ENCODE results near the gene DUSP16. TPM values are rescaled to one million over a fixed set of nuclear protein-coding genes. Genes with fewer than 3 reads are reported as not detected.
"Not testable (repeated sequence)": the region's sequence is repeated elsewhere in the genome, so short reads cannot be mapped to it uniquely, and the experiment has no call there.

Gene DUSP16
- total RNA-seq, 2 experiments from 2014 or later = 37.1 to 39.4 TPM

DNA sequence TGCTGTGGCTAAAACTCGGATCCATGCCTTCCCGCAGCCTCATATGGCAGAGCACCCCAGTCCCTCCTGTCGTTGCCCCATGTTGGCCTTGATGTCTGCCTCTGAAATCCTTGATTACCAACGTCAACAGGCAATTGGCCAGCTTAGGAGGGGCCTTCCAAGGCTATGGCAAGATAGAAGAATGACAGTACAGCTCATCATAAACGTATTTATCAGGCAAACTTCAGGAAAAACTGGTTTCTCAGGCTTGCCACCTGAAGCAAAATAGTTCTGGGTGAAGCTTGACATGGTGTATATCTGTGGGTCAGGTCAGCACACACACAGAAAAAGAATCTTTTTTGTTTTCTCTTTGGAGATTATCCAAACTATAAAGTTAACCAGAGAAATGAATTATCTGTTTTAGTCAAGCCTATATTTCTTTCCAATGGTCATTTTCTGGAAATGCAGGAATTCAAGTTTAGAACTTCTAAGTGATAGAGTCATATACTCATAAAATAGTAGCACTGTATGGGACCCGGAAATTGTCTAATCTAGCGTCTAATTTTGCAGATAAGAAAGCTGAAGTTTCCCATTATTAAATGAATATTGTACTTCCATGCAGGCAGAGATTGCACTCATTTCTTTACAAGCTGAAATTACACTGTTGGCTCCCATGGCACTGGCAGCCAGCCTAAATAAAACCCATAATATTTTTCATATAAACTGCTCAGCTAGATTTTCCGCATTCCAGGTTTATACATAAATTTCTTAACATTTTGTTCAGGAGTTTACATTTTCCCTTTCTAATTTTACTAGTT is 24.4 kb upstream of the DUSP16 start:
- POLR2A ChIA-PET = no interaction called here
- CTCF ChIA-PET = interaction anchor here (1.3 kb wide), 1 partner anchor 82 kb away, joined by 3 read pairs; no protein-coding TSS in a partner anchor

DNA sequence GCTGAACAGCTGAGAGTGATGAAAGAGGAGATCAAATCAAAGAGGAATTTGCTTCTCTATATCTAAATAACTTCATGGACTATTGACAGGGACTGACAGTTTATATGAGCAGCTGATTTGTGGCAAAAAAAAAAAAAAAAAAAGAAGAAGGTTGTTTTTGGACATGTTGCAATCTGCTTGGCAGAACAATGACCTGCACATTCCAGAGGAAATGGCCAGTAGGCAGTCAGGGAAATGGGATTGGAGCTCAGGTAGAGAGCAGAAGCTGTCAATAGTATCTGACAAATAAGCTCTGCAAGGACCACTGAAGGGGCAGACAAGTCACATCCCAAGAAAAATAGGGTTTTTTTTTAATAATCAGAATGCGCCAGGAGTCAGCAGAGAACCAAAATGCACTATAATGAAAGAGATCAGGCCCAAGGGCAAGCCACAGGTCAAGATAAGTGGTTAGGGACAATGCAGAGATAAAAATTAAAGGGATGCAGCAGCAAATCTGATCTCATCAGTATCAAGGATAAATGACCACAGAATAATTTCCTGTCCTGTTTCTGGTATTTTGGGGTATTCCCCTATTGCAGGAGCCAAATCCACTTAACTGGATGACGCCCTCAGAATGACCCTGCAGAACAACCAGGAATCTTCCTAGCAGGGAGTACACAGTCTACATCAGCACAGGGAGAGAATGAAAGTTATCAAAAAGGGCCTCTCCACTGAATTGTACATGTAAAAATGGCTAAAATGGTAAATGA is 22.6 kb upstream of the DUSP16 start:
- ChIA-PET CTCF (interaction anchor here (0.6 kb wide), 1 partner anchor 9 kb away, joined by 3 read pairs; no protein-coding TSS in a partner anchor), POLR2A (no interaction called here)

DNA sequence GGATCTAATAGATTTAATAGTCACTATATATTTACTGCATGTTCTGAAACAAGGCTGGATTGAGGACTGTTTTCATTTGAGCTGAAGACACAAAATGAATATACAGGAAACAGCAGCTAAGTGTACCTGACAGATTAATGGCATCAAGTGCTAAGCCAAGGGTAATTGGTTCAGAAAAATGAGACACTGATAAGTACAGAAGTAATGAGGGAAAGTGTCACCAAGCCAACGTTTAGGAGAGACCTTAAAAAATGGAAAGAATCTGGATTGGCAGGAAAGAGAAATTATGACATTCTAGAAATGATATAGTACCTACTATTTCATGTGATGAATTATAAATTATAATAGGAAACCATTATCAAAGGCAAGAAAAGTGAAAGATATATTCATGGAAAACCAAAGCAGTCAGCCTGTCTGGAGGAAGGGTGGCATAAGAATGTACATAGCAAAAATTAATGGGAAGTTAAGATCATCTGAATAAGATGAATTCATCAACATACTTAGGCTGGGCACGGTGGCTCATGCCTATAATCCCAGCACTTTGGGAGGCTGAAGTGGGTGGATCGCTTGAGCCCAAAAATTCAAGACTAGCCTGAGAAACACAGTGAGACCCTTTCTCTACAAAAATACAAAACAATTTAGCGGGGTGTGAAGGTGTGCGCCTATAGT is 21.0 kb upstream of the DUSP16 start:
- CTCF ChIA-PET = interaction anchor here (0.8 kb wide), 1 partner anchor 141 kb away, joined by 3 read pairs; no protein-coding TSS in a partner anchor
- POLR2A ChIA-PET = interaction anchor here (0.9 kb wide), 1 partner anchor 62 kb away, joined by 3 read pairs; no protein-coding TSS in a partner anchor

DNA sequence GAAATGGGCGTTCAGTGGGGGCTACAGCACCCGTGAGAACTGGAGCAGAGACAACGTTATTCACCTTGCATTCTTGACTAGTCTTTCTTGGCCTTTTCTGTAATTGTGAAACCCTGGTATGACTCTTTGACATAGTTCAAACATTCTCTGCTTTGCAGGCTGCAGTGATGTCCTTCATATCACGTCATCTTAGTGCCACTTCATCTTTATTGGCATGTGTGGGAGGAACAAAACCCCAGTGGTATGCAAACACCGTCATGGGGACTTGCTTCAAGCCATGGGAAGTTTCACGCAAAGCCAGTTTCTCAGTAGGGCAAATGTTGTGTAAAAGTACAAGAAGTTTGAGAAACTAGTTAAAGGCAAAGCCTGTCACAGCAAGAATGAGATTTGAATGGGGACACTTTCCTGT is 20.2 kb upstream of the DUSP16 start:
- POLR2A ChIA-PET = no interaction called here
- CTCF ChIA-PET = no interaction called here

DNA sequence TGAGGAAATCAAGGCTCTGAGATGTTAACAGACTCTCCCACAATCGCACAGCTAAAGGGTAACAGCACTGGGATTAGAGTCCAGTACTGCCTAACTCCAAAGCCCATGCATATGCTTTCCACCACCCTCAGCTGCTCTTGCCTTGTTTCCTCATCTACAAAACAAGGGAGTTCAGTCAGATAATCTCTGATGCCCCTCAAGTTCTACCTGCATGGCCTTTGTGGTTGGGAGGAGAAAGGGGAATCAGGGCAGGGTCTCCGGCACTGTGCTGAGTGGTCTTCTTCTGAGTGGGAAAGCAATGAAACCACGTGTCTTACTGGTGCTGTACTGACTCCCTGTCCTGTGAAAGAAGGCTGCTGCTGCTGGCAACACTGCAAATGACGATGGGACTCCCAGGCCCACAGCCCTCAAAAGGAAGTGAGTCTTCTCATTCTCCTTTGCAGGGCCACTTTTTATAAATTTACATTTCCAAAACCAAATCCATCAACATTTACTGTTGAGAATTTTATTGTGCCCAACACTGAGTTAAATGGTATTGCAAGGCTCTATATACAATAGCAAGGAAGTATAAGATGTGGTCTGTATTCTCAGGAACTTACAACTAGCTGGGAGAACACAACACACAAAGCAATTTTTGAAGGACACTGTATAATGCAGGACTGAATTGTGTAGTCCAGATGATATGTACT is 19.7 kb upstream of the DUSP16 start:
- POLR2A ChIA-PET = no interaction called here

DNA sequence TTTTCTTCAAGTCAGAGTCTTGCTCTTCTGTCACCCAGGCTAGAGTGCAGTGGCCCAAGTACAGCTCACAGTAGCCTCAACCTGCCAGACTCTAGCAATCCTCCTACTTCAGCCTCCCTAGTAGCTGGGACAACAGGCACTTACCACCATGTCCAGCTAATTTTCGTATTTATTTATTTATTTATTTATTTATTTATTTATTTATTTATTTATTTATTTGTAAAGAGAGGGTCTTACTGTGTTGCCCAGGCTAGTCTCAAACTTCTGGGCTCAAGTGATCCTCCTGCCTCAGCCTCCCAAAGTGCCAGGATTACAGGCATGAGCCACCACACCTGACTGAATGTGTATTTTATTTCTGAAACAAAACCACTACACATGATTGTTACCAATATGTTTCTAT is 18.1 kb upstream of the DUSP16 start:
- CTCF ChIA-PET = interaction anchor here (0.9 kb wide), 1 partner anchor 18 kb away, joined by 3 read pairs; the partner anchor contains the start of gene DUSP16
- POLR2A ChIA-PET = interaction anchor here (0.6 kb wide), 1 partner anchor 173 kb away, joined by 3 read pairs; no protein-coding TSS in a partner anchor

More for the DNA sequence above, 19.7 kb upstream of the DUSP16 start:
- CTCF ChIA-PET = no interaction called here

DNA sequence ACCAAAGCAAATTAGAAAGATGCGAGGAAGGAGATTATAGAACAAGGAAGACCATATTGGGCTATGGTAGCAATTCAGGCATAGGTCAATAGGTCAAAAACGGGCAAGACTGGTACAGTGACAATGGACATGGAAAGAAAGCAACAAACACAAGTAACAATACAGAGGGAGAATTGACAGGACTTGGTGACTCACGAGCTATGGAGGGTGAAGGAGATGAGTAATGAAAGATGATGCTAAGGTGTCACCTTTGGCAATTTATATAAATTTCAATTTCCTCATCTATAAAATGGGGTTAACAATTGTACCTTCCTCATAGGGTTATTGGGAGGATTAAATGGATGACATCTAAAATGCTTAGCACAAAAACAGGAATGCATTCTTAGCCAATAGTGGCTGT is 15.1 kb upstream of the DUSP16 start:
- CTCF ChIA-PET = interaction anchor here (0.6 to 1.1 kb wide), 3 partner anchors 13 to 161 kb away, joined by 3 to 6 read pairs (median 3); no protein-coding TSS in a partner anchor
- POLR2A ChIA-PET = no interaction called here

DNA sequence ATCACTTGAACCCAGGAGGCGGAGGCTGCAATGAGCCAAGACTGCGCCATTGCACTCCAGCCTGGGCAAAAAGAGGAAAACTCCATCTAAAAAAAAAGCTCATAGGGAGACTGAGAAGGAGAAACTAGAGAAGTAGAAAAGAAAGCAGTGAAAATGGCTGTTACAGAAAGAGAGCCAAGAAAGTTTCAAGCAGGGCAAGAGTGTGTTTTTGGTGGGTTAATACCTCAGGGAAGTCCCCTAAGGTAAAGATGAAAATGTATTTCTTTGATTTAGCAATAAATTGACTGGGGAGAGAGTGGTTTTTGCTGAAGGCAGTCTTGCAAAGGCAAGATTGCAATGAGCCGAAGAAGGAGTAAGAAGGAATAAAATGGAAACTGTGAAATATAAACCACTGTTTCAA is 10.0 kb upstream of the DUSP16 start:
- ChIA-PET CTCF (interaction anchor here (0.6 to 0.8 kb wide), 3 partner anchors 82 to 190 kb away, joined by 3 to 5 read pairs (median 4); no protein-coding TSS in a partner anchor), POLR2A (no interaction called here)

DNA sequence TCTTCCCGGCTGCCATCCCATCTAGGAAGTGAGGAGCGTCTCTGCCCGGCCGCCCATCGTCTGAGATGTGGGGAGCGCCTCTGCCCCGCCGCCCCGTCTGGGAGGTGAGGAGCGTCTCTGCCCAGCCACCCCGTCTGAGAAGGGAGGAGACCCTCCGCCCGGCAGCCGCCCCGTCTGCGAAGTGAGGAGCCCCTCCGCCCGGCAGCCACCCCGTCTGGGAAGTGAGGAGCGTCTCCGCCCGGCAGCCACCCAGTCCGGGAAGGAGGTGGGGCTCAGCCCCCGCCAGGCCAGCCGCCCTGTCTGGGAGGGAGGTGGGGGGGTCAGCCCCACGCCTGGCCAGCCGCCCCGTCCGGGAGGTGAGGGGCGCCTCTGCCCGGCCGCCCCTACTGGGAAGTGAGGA is 3.3 kb upstream of the DUSP16 start:
- POLR2A ChIA-PET, CTCF ChIA-PET: not testable (repeated sequence)

DNA sequence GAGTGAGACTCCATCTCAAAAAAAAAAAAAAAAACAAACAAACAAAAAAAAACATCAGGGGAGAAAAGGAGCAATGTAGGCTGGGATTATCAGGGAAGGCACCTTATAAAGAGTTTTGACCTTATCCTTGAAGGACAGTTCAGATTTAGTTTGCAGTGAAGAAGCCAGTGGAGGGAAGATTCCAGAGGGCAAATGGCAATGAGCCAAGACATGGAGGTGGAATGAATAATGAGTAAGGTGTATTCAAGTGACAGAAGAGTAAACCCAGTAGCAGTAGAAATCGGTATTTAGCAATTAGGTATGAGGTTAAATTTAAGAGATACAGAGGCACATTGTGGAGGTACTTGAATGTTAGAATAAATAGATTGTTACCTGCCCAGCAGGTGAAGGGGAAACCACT is 2.2 kb upstream of the DUSP16 start:
- CTCF ChIA-PET = interaction anchor here (0.9 to 1.6 kb wide), 4 partner anchors 10 to 163 kb away, joined by 3 to 6 read pairs (median 4); no protein-coding TSS in a partner anchor
- POLR2A ChIA-PET = no interaction called here

DNA sequence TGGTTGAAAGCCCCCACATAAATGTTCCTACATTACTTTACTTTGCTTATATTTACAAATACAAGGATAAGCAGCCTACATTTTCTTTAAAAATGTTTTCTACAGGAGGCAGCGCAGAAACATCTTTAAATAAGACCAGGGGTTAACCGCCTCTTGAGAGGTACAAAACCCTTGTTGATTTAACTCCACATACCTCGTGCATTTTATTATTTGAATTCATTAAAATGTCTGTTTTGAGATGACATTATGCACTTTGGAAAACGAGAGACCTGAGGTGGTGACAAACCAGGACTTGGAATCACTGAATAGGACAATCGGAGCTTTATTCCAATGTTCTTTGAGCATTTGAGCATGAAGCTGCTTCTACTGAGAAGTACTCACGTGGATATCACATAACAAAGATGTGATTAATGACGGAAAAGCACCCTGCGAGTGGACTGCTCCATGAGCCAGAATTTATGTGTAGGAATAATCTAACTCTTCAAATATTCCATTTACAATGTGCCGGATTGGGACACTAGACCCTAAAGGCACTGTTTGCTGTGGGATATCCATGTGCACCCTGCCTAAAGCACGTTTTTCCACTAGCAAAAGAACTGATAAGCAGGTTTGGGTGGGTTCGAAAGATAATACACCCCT is 746 bp upstream of the DUSP16 start:
- POLR2A ChIA-PET = interaction anchor here (0.6 to 1.4 kb wide), 6 partner anchors 87 to 206 kb away, joined by 3 to 9 read pairs (median 4); partner anchors contain the start of gene BORCS5
- CTCF ChIA-PET = interaction anchor here (0.8 to 1.6 kb wide), 6 partner anchors 10 to 185 kb away, joined by 3 to 6 read pairs (median 4); no protein-coding TSS in a partner anchor

DNA sequence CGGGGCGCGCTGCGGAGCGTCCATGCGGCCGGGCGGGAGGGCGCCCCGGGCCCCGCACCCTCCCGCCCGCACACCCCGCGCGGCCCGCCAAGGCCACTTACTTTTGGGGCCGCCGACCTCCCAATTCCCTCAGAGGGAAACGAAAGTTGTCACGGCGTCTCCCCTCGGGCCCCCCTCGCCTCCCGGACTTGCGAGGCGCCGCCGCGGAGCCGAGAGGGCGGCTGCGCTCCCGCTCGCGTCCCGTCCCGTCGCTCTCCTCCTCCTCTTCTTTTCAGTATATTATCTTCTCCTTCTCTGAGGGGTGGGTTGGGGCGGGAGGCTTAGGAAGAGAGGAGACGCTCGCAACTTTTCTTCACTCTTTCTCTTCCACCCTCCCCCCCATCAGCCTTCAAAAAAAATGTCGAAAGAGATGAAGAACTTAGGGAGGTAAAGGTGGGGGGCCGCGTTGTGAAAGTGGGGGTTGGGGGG is 613 bp downstream of the DUSP16 start:
- POLR2A ChIA-PET = interaction anchor here (1.2 to 1.5 kb wide), 3 partner anchors 87 to 205 kb away, joined by 3 to 9 read pairs (median 3); partner anchors contain the start of gene BORCS5
- CTCF ChIA-PET = no interaction called here

DNA sequence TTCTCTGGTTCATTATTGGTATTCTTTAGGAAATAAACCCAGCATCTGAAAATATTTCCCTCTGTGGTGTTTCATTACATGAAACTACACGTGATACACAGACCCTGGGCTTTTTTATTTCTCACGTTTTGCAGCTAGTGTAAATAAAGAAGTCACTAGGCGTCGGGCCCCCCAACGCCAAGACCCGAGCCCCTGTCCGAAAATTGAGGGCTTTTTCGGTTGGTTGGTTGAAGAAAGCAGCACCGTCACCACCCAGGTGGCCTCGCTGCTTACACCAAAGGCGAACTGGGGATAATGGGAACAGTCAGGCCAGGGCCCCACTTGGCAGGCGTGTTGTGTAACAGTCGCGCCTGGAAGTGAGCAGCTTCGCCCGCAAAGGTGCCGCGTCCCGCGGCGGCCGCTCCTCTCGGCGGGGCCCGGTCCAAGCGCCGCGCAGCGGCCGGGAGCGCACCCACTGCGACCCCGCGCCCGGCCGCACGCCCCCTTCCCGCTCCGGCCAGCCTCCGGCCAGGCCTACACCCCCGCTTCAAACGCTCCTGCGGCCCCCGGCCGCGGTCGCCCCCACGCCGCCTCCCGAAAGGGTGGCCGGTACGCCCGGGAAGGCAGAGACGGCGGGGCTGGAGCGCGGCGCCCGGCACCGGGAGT is 1.2 kb downstream of the DUSP16 start:
- CTCF ChIA-PET = no interaction called here

DNA sequence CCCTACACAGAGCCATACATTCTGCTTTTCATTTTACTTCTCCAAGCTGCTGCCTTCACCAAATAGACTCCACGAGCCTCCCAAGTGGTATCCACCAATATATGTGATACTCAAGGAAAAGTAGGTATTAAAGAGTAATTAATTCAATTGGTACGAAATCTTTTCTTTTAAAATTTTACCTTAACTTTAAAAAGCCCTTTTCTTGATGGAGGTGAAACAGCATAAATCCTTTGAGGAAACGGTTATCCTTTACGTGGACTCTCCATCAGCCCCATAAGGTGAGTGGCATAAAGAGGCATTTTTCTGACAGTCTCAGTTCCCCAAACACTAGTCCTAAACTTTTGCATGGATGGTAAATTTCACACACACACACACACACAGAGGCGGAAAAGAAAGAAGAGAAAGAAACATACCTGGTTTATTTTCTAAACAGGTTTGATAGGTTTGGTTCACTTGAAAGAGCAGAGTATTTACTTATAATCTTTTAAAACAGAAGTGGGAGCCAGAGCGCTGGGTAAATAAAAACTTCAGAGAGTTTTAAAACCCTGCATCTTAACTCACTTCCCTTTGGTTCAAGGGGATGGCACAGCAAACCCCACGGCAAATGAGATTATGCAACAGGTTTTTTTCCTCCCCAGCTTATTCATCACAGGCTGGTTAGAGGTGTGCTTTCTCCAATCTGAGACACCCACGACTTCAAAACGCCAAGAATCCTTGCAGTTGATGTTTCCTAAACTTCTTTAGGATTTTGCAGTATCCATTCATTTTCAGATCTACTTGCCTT is 1.9 kb downstream of the DUSP16 start:
- ChIA-PET POLR2A (interaction anchor here (0.5 to 1.5 kb wide), 4 partner anchors 13 to 155 kb away, joined by 3 to 6 read pairs (median 3); no protein-coding TSS in a partner anchor), CTCF (no interaction called here)

More for the DNA sequence above, 1.2 kb downstream of the DUSP16 start:
- POLR2A ChIA-PET = interaction anchor here (0.6 to 1.5 kb wide), 3 partner anchors 14 to 154 kb away, joined by 3 to 6 read pairs (median 3); no protein-coding TSS in a partner anchor

DNA sequence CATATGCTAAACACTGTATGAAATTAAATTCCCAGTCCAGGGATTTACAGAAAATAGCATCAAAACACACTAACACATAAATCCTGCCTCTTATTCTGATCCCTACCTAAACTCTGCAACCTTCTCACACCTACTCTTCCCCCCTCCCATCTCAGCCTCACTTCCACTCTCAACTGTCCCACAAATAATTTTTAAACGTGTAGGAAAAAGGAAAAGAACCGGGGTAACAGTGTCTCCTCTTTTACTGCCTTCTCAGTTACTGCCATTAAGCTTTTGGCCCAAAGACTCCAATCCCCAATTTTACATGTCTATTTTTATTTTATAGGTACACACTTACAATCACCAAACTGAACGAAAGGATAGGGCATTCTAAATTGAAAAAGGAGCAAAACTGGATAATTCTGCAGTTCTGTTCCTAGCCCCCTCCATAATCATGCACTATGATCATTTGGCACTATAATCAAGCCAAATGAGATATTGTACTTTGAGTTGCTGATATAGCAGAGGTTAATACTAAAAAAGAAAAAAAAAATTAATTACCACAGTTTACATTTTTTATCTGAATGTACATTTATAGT is 2.9 kb downstream of the DUSP16 start:
- CTCF ChIA-PET = interaction anchor here (1.8 kb wide), 1 partner anchor 86 kb away, joined by 4 read pairs; no protein-coding TSS in a partner anchor
- POLR2A ChIA-PET = no interaction called here

DNA sequence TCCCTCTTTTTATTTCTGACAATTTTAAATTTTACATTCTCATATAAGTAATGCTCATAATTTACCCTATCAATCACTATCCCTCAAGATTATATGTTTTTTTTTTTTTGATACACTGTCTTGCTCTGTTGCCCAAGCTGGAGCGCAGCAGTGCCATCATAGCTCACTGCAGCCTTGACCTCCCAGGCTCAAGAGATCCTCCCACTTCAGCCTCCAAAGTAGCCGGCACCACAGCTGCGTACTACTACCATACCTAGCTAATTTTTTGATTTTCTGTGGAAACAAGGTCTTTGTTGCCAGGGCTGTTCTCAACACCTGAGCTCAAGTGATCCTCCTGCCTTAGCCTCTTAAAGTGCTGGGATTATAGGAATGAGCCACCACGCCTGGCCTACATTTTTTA is 4.4 kb downstream of the DUSP16 start:
- ChIA-PET CTCF (no interaction called here), POLR2A (interaction anchor here (1.6 kb wide), 1 partner anchor 196 kb away, joined by 3 read pairs; no protein-coding TSS in a partner anchor)

DNA sequence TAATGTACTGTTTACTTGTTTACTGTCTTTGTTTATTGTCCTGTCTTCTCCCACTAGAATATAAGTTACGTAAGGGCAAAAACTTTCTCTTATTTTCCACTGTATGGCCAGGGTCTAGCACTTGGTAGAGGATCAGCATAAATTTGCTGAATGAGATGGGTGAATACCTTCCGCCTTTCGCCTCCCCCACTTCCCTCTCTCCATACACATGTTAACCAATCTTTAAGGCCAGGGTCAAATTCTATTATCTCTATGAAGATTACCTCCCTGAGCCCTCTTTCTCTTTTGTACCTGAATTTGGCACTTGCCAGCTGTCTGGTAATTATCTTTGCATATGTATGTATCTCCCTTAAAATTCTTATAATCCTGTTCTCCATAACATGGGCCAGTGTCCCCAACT is 4.9 kb downstream of the DUSP16 start:
- POLR2A ChIA-PET = no interaction called here

More for the DNA sequence above, 4.9 kb downstream of the DUSP16 start:
- CTCF ChIA-PET = no interaction called here

All from activated CD8-positive, alpha-beta memory T cell treated with anti-CD3 and anti-CD28 coated beads for 36 hours (primary cell).